Right atrium auricular region (tissue), 2 donors: Measurements from ENCODE around the gene CGB1. TPM values are rescaled to one million over a fixed set of nuclear protein-coding genes. Genes with fewer than 3 reads are reported as not detected.
"Not testable (repeated sequence)": the region's sequence is repeated elsewhere in the genome, so short reads cannot be mapped to it uniquely, and the experiment has no call there.

ENCODE experiments used
- DNase-seq: peaks from one replicate; pipeline ENCODE4 v3.0.0-alpha.2; 2019; ENCODE audit warnings: low spot score
- H3K27ac ChIP-seq, 2 donors: fragments of 200-600 bp; sonication (generic); 1 replicate in 1 of 2; 2 replicates in 1 of 2; pipeline ENCODE4 v1.5.1; 2016 to 2019
- H3K27me3 ChIP-seq, 2 donors: fragments of 200-600 bp; sonication (generic); one replicate each; pipeline versions ENCODE4 v1.5.1 to v1.6.0; 2017 to 2019
- H3K36me3 ChIP-seq: fragments of 200-600 bp; sonication (generic); one replicate; pipeline ENCODE4 v1.5.1; 2016
- H3K4me1 ChIP-seq, 2 donors: fragments of 200-600 bp; sonication (generic); one replicate each; pipeline versions ENCODE4 v1.5.1 to v1.6.0; 2017 to 2019
- H3K4me3 ChIP-seq, 2 donors: fragments of 200-600 bp; sonication (generic); 1 replicate in 1 of 2; 2 replicates in 1 of 2; pipeline ENCODE4 v1.5.1; 2017 to 2019; ENCODE audit warnings: mild to moderate bottlenecking in 1 of 2, moderate library complexity in 1 of 2
- H3K9me3 ChIP-seq, 2 donors: fragments of 200-600 bp; sonication (generic); one replicate each; pipeline ENCODE4 v1.5.1; 2019
- CTCF ChIP-seq, 2 donors: fragments of 200-600 bp; sonication (generic); IDR thresholded peaks; one replicate each; pipeline ENCODE4 v1.5.1; 2019; ENCODE audit warnings: antibody characterized with exemption in 2 of 2
- total RNA-seq, 2 donors: library from RNA; depleted of rRNA; stranded (reverse); fragments of >200 nt; gene quantifications; one replicate each; pipeline ENCODE4 v1.1.0, GENCODE V29; 2016

Gene CGB1
- total RNA-seq, 2 donors from 2014 or later: not detected

- Histone ChIP-seq H3K36me3 (no peaks in the 10 kb centered on the region), H3K27me3 (no peaks in the 10 kb centered on the region), H3K27ac (no peak overlapping the region), H3K4me3 (no peak overlapping the region), H3K9me3 (no peaks in the 10 kb centered on the region), H3K4me1 (peaks cover 0 to 11% of the 10 kb centered on the region in 2 donors)
- DNase-seq: no peak
- TF ChIP-seq CTCF (IDR thresholded peaks at IDR 0.05): no peak
Measured at GRCh38 chr19:49081273-49081672, 44.6 kb upstream of the CGB1 start.

- H3K36me3 ChIP-seq: no peaks in the 10 kb centered on the region
- no peak overlapping the region for H3K27ac ChIP-seq
- no peak for TF ChIP-seq CTCF (IDR thresholded peaks at IDR 0.05)
- DNase-seq: no peak
- no peak overlapping the region for H3K4me3 ChIP-seq
- H3K9me3 ChIP-seq: no peaks in the 10 kb centered on the region
- H3K27me3 ChIP-seq: no peaks in the 10 kb centered on the region
- peaks cover 0 to 5% of the 10 kb centered on the region in 2 donors for H3K4me1 ChIP-seq
Measured at GRCh38 chr19:49080392-49080791, 43.7 kb upstream of the CGB1 start.

- H3K9me3 ChIP-seq, H3K27me3 ChIP-seq, H3K4me1 ChIP-seq, H3K27ac ChIP-seq, H3K4me3 ChIP-seq, H3K36me3 ChIP-seq: not testable (repeated sequence)
- DNase-seq: peak; percentile 78
- peak; percentile 58 to 77 for TF ChIP-seq CTCF (IDR thresholded peaks at IDR 0.05)
Measured at GRCh38 chr19:49074869-49075268, 38.2 kb upstream of the CGB1 start.

GRCh38 chr19:49073514-49074378 is 37.1 kb upstream of the CGB1 start:
- H3K4me1 ChIP-seq: peaks cover 0 to 5% of the 10 kb centered on the region in 2 donors
- H3K4me3 ChIP-seq: no peak overlapping the region
- TF ChIP-seq CTCF (IDR thresholded peaks at IDR 0.05): peak in 1 of 2 donors; percentile 47
- DNase-seq: no peak
- peaks cover 4 to 6% of the 10 kb centered on the region in 2 donors for H3K27me3 ChIP-seq
- peak overlapping the region; percentile 65 to 70 for H3K27ac ChIP-seq
- H3K36me3 ChIP-seq: no peaks in the 10 kb centered on the region
- no peaks in the 10 kb centered on the region for H3K9me3 ChIP-seq

GRCh38 chr19:49071860-49072547 is 35.3 kb upstream of the CGB1 start:
- Histone ChIP-seq H3K9me3 (no peaks in the 10 kb centered on the region), H3K27ac (no peak overlapping the region), H3K27me3 (peaks cover 4 to 6% of the 10 kb centered on the region in 2 donors), H3K4me3 (peak overlapping the region in 1 of 2 donors; percentile 33), H3K4me1 (peaks cover 0 to 11% of the 10 kb centered on the region in 2 donors), H3K36me3 (no peaks in the 10 kb centered on the region)
- no peak for DNase-seq
- no peak for TF ChIP-seq CTCF (IDR thresholded peaks at IDR 0.05)
